ENCODE measurements around the gene CARMIL1. TPM values are rescaled to one million over a fixed set of nuclear protein-coding genes. Genes with fewer than 3 reads are reported as not detected.
"Not testable (repeated sequence)": the region's sequence is repeated elsewhere in the genome, so short reads cannot be mapped to it uniquely, and the experiment has no call there.

CARMIL1 gene
- total RNA-seq, 2 experiments from 2014 or later, result 1.3 to 1.5 TPM

GRCh38 chr6:25375125-25375524, 96.0 kb downstream of the CARMIL1 start:
- Mint-ChIP-seq H3K27ac (no peak overlapping the region), H3K4me3 (no peak overlapping the region), H3K9me3 (peaks cover 15% of the 10 kb centered on the region), H3K4me1 (peaks cover 19% of the 10 kb centered on the region), H3K36me3 (ENCODE audit: low read depth) (peaks cover 17% of the 10 kb centered on the region), H3K27me3 (peaks cover 3% of the 10 kb centered on the region)
- DNase-seq, result no peak
- ChIA-PET CTCF (no interaction called here), POLR2A (no interaction called here)

- Mint-ChIP-seq H3K4me1 (peaks cover 5% of the 10 kb centered on the region), H3K36me3 (ENCODE audit: low read depth) (peaks cover 17% of the 10 kb centered on the region), H3K4me3 (no peak overlapping the region), H3K27me3 (peaks cover 3% of the 10 kb centered on the region), H3K9me3 (peaks cover 15% of the 10 kb centered on the region), H3K27ac (no peak overlapping the region)
- ChIA-PET CTCF (no interaction called here), POLR2A (interaction anchor here (0.5 to 1.1 kb wide), 2 partner anchors 8 to 116 kb away, joined by 3 to 4 read pairs; no protein-coding TSS in a partner anchor)
- no peak for DNase-seq
Measured at GRCh38 chr6:25377664-25378063, 98.5 kb downstream of the CARMIL1 start.

- ChIA-PET CTCF (no interaction called here), POLR2A (no interaction called here)
- DNase-seq, result no peak
- no peak overlapping the region for H3K27ac Mint-ChIP-seq
- H3K4me1 Mint-ChIP-seq, result no peaks in the 10 kb centered on the region
- no peak overlapping the region for H3K4me3 Mint-ChIP-seq
- peaks cover 3% of the 10 kb centered on the region for H3K27me3 Mint-ChIP-seq
- H3K9me3 Mint-ChIP-seq, result peaks cover 2% of the 10 kb centered on the region
- no peaks in the 10 kb centered on the region for H3K36me3 Mint-ChIP-seq (ENCODE audit: low read depth)
Measured at GRCh38 chr6:25381077-25381476, 101.9 kb downstream of the CARMIL1 start.

- CTCF ChIA-PET; H3K36me3 Mint-ChIP-seq (ENCODE audit: low read depth); POLR2A ChIA-PET; H3K4me3 Mint-ChIP-seq; H3K27me3 Mint-ChIP-seq; H3K9me3 Mint-ChIP-seq; H3K27ac Mint-ChIP-seq; H3K4me1 Mint-ChIP-seq; DNase-seq: not testable (repeated sequence)
Measured at GRCh38 chr6:25382476-25382875, 103.3 kb downstream of the CARMIL1 start.

GRCh38 chr6:25384234-25384633, 105.1 kb downstream of the CARMIL1 start:
- H3K27me3 Mint-ChIP-seq, result peaks cover under 1% of the 10 kb centered on the region
- H3K36me3 Mint-ChIP-seq (ENCODE audit: low read depth), result no peaks in the 10 kb centered on the region
- H3K4me1 Mint-ChIP-seq, result peaks cover 4% of the 10 kb centered on the region
- no peaks in the 10 kb centered on the region for H3K9me3 Mint-ChIP-seq
- H3K4me3 Mint-ChIP-seq, result no peak overlapping the region
- ChIA-PET POLR2A (no interaction called here), CTCF (interaction anchor here (0.6 kb wide), 2 partner anchors 11 to 20 kb away, joined by 3 read pairs; no protein-coding TSS in a partner anchor)
- DNase-seq, result no peak
- H3K27ac Mint-ChIP-seq, result no peak overlapping the region

GRCh38 chr6:25384967-25385366, 105.8 kb downstream of the CARMIL1 start:
- no peaks in the 10 kb centered on the region for H3K27me3 Mint-ChIP-seq
- H3K9me3 Mint-ChIP-seq, result no peaks in the 10 kb centered on the region
- H3K36me3 Mint-ChIP-seq (ENCODE audit: low read depth), result no peaks in the 10 kb centered on the region
- ChIA-PET CTCF (interaction anchor here (0.6 kb wide), 1 partner anchor 19 kb away, joined by 3 read pairs; no protein-coding TSS in a partner anchor), POLR2A (no interaction called here)
- H3K27ac Mint-ChIP-seq, result no peak overlapping the region
- H3K4me3 Mint-ChIP-seq, result no peak overlapping the region
- H3K4me1 Mint-ChIP-seq, result peaks cover 9% of the 10 kb centered on the region
- no peak for DNase-seq

- Mint-ChIP-seq H3K27ac (no peak overlapping the region), H3K9me3 (no peaks in the 10 kb centered on the region), H3K4me1 (peaks cover 9% of the 10 kb centered on the region), H3K27me3 (no peaks in the 10 kb centered on the region), H3K4me3 (no peak overlapping the region), H3K36me3 (ENCODE audit: low read depth) (no peaks in the 10 kb centered on the region)
- ChIA-PET POLR2A (no interaction called here), CTCF (interaction anchor here (1.2 kb wide), 1 partner anchor 17 kb away, joined by 3 read pairs; no protein-coding TSS in a partner anchor)
- no peak for DNase-seq
Measured at GRCh38 chr6:25387483-25387882, 108.3 kb downstream of the CARMIL1 start.

GRCh38 chr6:25387911-25388310, 108.7 kb downstream of the CARMIL1 start:
- CTCF ChIA-PET, result interaction anchor here (1.2 kb wide), 1 partner anchor 18 kb away, joined by 3 read pairs; no protein-coding TSS in a partner anchor
- H3K27ac Mint-ChIP-seq, result no peak overlapping the region

GRCh38 chr6:25388776-25389175, 109.6 kb downstream of the CARMIL1 start:
- no peaks in the 10 kb centered on the region for H3K27me3 Mint-ChIP-seq
- DNase-seq, result no peak
- CTCF ChIA-PET, result no interaction called here
- H3K4me1 Mint-ChIP-seq, result peaks cover 9% of the 10 kb centered on the region
- H3K9me3 Mint-ChIP-seq, result no peaks in the 10 kb centered on the region
- no peaks in the 10 kb centered on the region for H3K36me3 Mint-ChIP-seq (ENCODE audit: low read depth)
- no peak overlapping the region for H3K4me3 Mint-ChIP-seq
- POLR2A ChIA-PET, result interaction anchor here (0.9 to 1.6 kb wide), 2 partner anchors 16 to 19 kb away, joined by 3 read pairs; no protein-coding TSS in a partner anchor
- no peak overlapping the region for H3K27ac Mint-ChIP-seq

More at GRCh38 chr6:25387911-25388310, 108.7 kb downstream of the CARMIL1 start:
- Mint-ChIP-seq H3K9me3 (no peaks in the 10 kb centered on the region), H3K27me3 (no peaks in the 10 kb centered on the region), H3K36me3 (ENCODE audit: low read depth) (no peaks in the 10 kb centered on the region), H3K4me1 (peaks cover 9% of the 10 kb centered on the region), H3K4me3 (no peak overlapping the region)
- POLR2A ChIA-PET, result no interaction called here
- no peak for DNase-seq

GRCh38 chr6:25389471-25389870, 110.3 kb downstream of the CARMIL1 start:
- ChIA-PET CTCF (interaction anchor here (0.6 kb wide), 1 partner anchor 110 kb away, joined by 4 read pairs; the partner anchor contains the start of gene CARMIL1), POLR2A (interaction anchor here (0.9 to 1.6 kb wide), 2 partner anchors 15 to 20 kb away, joined by 3 read pairs; no protein-coding TSS in a partner anchor)
- Mint-ChIP-seq H3K27ac (no peak overlapping the region), H3K36me3 (ENCODE audit: low read depth) (no peaks in the 10 kb centered on the region), H3K9me3 (no peaks in the 10 kb centered on the region), H3K4me3 (no peak overlapping the region), H3K27me3 (no peaks in the 10 kb centered on the region), H3K4me1 (peaks cover 9% of the 10 kb centered on the region)
- no peak for DNase-seq

GRCh38 chr6:25392372-25392771, 113.2 kb downstream of the CARMIL1 start:
- Mint-ChIP-seq H3K36me3 (ENCODE audit: low read depth) (no peaks in the 10 kb centered on the region), H3K27me3 (no peaks in the 10 kb centered on the region), H3K4me3 (no peak overlapping the region), H3K27ac (no peak overlapping the region), H3K9me3 (no peaks in the 10 kb centered on the region), H3K4me1 (peaks cover 9% of the 10 kb centered on the region)
- ChIA-PET CTCF (no interaction called here), POLR2A (no interaction called here)
- no peak for DNase-seq

GRCh38 chr6:25395731-25396130, 116.6 kb downstream of the CARMIL1 start:
- no peak for DNase-seq
- Mint-ChIP-seq H3K4me1 (no peaks in the 10 kb centered on the region), H3K36me3 (ENCODE audit: low read depth) (no peaks in the 10 kb centered on the region), H3K4me3 (no peak overlapping the region), H3K27ac (no peak overlapping the region), H3K9me3 (no peaks in the 10 kb centered on the region), H3K27me3 (no peaks in the 10 kb centered on the region)
- POLR2A ChIA-PET, result no interaction called here
- CTCF ChIA-PET, result interaction anchor here (1.8 kb wide), 1 partner anchor 130 kb away, joined by 5 read pairs; no protein-coding TSS in a partner anchor

GRCh38 chr6:25397406-25397805, 118.2 kb downstream of the CARMIL1 start:
- Mint-ChIP-seq H3K4me3 (no peak overlapping the region), H3K36me3 (ENCODE audit: low read depth) (no peaks in the 10 kb centered on the region), H3K27ac (no peak overlapping the region), H3K4me1 (no peaks in the 10 kb centered on the region), H3K27me3 (no peaks in the 10 kb centered on the region), H3K9me3 (no peaks in the 10 kb centered on the region)
- DNase-seq, result no peak
- CTCF ChIA-PET, result interaction anchor here (1.8 kb wide), 1 partner anchor 132 kb away, joined by 5 read pairs; no protein-coding TSS in a partner anchor
- POLR2A ChIA-PET, result no interaction called here

- H3K36me3 Mint-ChIP-seq (ENCODE audit: low read depth), result no peaks in the 10 kb centered on the region
- H3K27ac Mint-ChIP-seq, result no peak overlapping the region
- POLR2A ChIA-PET, result no interaction called here
- DNase-seq, result no peak
- no peaks in the 10 kb centered on the region for H3K4me1 Mint-ChIP-seq
- CTCF ChIA-PET, result no interaction called here
- no peaks in the 10 kb centered on the region for H3K27me3 Mint-ChIP-seq
- H3K4me3 Mint-ChIP-seq, result no peak overlapping the region
- no peaks in the 10 kb centered on the region for H3K9me3 Mint-ChIP-seq
Measured at GRCh38 chr6:25399885-25400284, 120.7 kb downstream of the CARMIL1 start.
